MCF 10A (cell line): Measurements from ENCODE around the gene RELN. TPM values are rescaled to one million over a fixed set of nuclear protein-coding genes. Genes with fewer than 3 reads are reported as not detected.

ENCODE experiments used
- BruUV-seq: library from RNA; stranded (reverse); fragments of 400-500 nt; replicated peaks from 2 replicates; lab custom pipeline; 2021; lab: Mats Ljungman, UMichigan
- CTCF ChIA-PET: fragments of 300-600 bp; sonication (Branson Sonifier 250); formaldehyde crosslinking; extraction: SDS; loops from one replicate; lab custom pipeline; 2021; ENCODE audit warnings: antibody characterized with exemption, inconsistent platforms; lab: Yijun Ruan, JAX
- POLR2A ChIA-PET: fragments of 300-600, 350-650 bp; sonication (Branson Sonifier 250); formaldehyde crosslinking; extraction: SDS; loops from one replicate; lab custom pipeline; 2020; ENCODE audit warnings: antibody characterized with exemption, inconsistent platforms; lab: Yijun Ruan, JAX
- DNase-seq: peaks from one replicate; pipeline ENCODE4 v3.0.0-alpha.2; 2018; ENCODE audit not compliant: unreplicated experiment
- H3K27ac Mint-ChIP-seq: one replicate; pipeline ENCODE4 v1.8.0; 2022; ENCODE audit warnings: mild to moderate bottlenecking, low read depth, mixed read lengths; ENCODE audit not compliant: unreplicated experiment
- H3K27me3 Mint-ChIP-seq: one replicate; pipeline ENCODE4 v1.8.0; 2022; ENCODE audit warnings: mixed read lengths; ENCODE audit not compliant: insufficient read depth, unreplicated experiment
- H3K36me3 Mint-ChIP-seq: one replicate; pipeline ENCODE4 v1.8.0; 2022; ENCODE audit warnings: mild to moderate bottlenecking, moderate library complexity, mixed read lengths; ENCODE audit not compliant: insufficient read depth, unreplicated experiment
- H3K4me1 Mint-ChIP-seq: one replicate; pipeline ENCODE4 v1.8.0; 2022; ENCODE audit warnings: mixed read lengths; ENCODE audit not compliant: insufficient read depth, unreplicated experiment
- H3K4me3 Mint-ChIP-seq: one replicate; pipeline ENCODE4 v1.8.0; 2022; ENCODE audit warnings: mild to moderate bottlenecking, moderate library complexity, mixed read lengths; ENCODE audit not compliant: unreplicated experiment
- H3K9me3 Mint-ChIP-seq: one replicate; pipeline ENCODE4 v1.8.0; 2022; ENCODE audit warnings: mixed read lengths; ENCODE audit not compliant: unreplicated experiment
- CTCF ChIP-seq: fragments of 200-600 bp; IDR thresholded peaks from one replicate; pipeline ENCODE4 v1.8.0; 2022; ENCODE audit warnings: antibody characterized with exemption, mild to moderate bottlenecking; ENCODE audit not compliant: unreplicated experiment
- intact Hi-C: fragments of 100-400 bp; cut with micrococcal nuclease; formaldehyde crosslinking; loops from 2 replicates; pipeline ENCODE4 v1.14.1; 2022
- total RNA-seq: library from RNA; stranded (reverse); gene quantifications from 2 replicates; pipeline ENCODE4 v1.2.3, GENCODE V29; 2022

The RELN gene
- total RNA-seq, 1 experiment from 2014 or later: not detected

DNA sequence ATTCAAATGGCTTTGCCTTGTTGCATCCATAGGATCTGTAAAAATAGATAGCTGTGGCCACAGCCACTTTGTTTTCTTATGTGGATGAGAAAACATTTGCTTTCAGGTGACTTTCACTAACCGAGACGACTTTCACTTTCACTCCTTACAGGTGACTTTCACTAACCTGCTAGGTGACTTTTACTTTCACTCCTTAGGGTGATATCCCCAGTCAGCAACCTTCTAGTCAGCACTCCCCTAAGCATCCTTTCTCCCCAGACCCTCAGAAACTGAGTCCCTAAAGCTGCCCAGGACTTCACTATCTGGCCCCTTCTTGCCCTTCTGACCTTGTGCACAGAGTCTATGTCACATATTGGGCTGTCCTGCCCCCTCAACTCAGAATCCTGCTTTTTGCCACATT, 177.5 kb downstream of the RELN start:
- Mint-ChIP-seq H3K36me3 (no peaks in the 10 kb centered on the region), H3K4me3 (no peak overlapping the region), H3K27ac (no peak overlapping the region), H3K4me1 (no peaks in the 10 kb centered on the region), H3K27me3 (peaks cover 24% of the 10 kb centered on the region), H3K9me3 (no peaks in the 10 kb centered on the region)
- CTCF ChIA-PET: interaction anchor here (0.5 to 0.7 kb wide), 2 partner anchors 110 to 111 kb away, joined by 3 to 4 read pairs; no protein-coding TSS in a partner anchor
- no TSS peak for BruUV-seq
- intact Hi-C loops: no loop called here
- no peak for TF ChIP-seq CTCF
- POLR2A ChIA-PET: no interaction called here
- DNase-seq: peak; percentile 15

DNA sequence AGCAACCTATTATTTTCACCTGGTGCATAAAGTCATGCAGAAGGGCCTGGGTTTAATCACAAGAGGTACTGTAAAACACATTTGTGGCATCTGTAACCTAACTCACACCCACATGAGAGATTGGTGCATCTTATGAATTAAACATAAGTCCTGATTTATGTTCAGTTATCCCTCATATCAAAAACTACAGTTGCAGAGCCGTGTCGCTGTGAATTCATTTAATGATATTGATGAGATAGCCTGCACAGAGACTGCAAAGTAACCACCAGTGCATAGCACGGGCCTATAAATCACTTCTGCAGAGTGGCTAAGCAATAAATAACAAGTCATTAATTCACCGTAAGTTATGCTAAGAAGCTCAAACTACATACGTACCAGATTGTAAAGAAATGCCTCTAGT, 178.2 kb downstream of the RELN start:
- intact Hi-C loops: no loop called here
- no peaks in the 10 kb centered on the region for H3K36me3 Mint-ChIP-seq
- peaks cover 31% of the 10 kb centered on the region for H3K27me3 Mint-ChIP-seq
- H3K4me3 Mint-ChIP-seq: no peak overlapping the region
- H3K27ac Mint-ChIP-seq: no peak overlapping the region
- CTCF ChIA-PET: no interaction called here
- POLR2A ChIA-PET: no interaction called here
- H3K9me3 Mint-ChIP-seq: no peaks in the 10 kb centered on the region
- H3K4me1 Mint-ChIP-seq: no peaks in the 10 kb centered on the region
- DNase-seq: no peak
- no TSS peak for BruUV-seq
- TF ChIP-seq CTCF: no peak

GRCh38 chr7:103810112-103810744, 179.2 kb downstream of the RELN start:
- POLR2A ChIA-PET: no interaction called here
- no peaks in the 10 kb centered on the region for H3K9me3 Mint-ChIP-seq
- no peaks in the 10 kb centered on the region for H3K4me1 Mint-ChIP-seq
- DNase-seq: no peak
- H3K27ac Mint-ChIP-seq: no peak overlapping the region
- H3K4me3 Mint-ChIP-seq: no peak overlapping the region
- intact Hi-C loops: no loop called here
- peaks cover 39% of the 10 kb centered on the region for H3K27me3 Mint-ChIP-seq
- BruUV-seq: no TSS peak
- CTCF ChIA-PET: no interaction called here
- TF ChIP-seq CTCF: no peak
- no peaks in the 10 kb centered on the region for H3K36me3 Mint-ChIP-seq

DNA sequence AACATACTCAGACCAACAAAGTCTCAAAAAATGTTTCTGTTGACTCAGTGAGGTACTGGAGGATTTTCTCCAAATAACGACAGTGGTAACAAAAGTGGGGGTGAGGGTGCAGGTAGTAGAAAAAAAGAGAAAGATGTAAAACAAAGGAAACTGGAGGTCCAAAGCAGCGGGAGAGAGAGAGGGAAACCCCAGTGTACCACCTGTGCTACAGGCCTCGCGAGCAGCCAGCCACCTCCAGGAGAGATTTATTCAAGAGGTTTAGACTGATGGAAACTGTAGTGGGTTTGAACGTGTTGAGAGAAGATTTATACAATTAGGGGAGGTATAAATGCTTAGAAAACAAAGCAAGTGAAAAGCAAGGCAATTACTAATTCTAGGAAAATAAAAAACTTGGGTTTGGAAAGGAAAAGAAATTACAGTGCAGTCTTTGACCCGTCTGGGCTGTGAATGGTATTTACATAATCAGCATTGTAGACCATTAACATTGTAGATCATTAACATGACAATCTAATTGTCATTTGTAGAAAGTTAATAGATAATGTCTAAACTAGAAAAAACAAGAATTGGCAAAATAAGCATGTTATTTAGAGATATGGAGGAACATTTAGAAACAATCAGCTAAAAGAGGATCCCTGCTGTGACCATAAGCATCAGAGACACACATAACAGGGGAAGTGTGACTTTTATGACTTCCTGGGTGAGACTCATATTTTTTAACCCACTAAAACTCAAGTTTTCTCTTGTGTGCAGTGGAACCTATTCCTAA, 180.0 kb downstream of the RELN start:
- intact Hi-C loops: no loop called here
- no peak overlapping the region for H3K27ac Mint-ChIP-seq
- peaks cover 39% of the 10 kb centered on the region for H3K27me3 Mint-ChIP-seq
- H3K9me3 Mint-ChIP-seq: no peaks in the 10 kb centered on the region
- no peaks in the 10 kb centered on the region for H3K36me3 Mint-ChIP-seq
- TF ChIP-seq CTCF: no peak
- ChIA-PET POLR2A (no interaction called here), CTCF (no interaction called here)
- H3K4me1 Mint-ChIP-seq: no peaks in the 10 kb centered on the region
- no peak overlapping the region for H3K4me3 Mint-ChIP-seq
- BruUV-seq: no TSS peak
- DNase-seq: no peak
